Measurements from ENCODE around the gene SETDB2. TPM values are rescaled to one million over a fixed set of nuclear protein-coding genes. Genes with fewer than 3 reads are reported as not detected.
A peak's percentile ranks its signal among the peaks of the same experiment; 100 is the strongest.

SETDB2 gene
- total RNA-seq, 1 donor from 2014 or later: 25.1 TPM

DNA sequence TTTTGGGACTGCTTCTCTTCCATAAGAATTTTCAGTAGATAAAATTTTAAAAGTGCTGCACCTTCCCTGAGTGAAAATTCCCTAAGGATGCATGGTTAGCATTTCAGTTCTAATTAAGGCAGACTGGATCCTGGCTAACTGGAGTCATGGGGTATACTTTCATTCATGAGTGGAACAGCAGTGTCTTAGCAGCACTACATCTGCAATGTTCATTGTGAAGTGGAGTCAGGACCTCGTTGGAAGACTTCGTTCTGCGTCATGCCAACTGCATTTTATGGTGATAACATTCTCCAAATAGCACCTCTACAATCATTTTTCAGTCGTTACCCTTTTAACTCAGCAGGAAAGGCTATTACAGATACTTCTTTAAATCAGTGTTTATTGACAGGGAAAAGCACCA, 77.2 kb downstream of the SETDB2 start:
- ATAC-seq (ENCODE audit: low read depth): no peak
- Mint-ChIP-seq H3K27ac (no peak overlapping the region), H3K27me3 (no peaks in the 10 kb centered on the region), H3K36me3 (ENCODE audit: low read depth) (peaks cover 73% of the 10 kb centered on the region), H3K4me3 (no peak overlapping the region), H3K4me1 (peaks cover 4% of the 10 kb centered on the region), H3K9me3 (no peaks in the 10 kb centered on the region)
- TF ChIP-seq, protein P1, sequence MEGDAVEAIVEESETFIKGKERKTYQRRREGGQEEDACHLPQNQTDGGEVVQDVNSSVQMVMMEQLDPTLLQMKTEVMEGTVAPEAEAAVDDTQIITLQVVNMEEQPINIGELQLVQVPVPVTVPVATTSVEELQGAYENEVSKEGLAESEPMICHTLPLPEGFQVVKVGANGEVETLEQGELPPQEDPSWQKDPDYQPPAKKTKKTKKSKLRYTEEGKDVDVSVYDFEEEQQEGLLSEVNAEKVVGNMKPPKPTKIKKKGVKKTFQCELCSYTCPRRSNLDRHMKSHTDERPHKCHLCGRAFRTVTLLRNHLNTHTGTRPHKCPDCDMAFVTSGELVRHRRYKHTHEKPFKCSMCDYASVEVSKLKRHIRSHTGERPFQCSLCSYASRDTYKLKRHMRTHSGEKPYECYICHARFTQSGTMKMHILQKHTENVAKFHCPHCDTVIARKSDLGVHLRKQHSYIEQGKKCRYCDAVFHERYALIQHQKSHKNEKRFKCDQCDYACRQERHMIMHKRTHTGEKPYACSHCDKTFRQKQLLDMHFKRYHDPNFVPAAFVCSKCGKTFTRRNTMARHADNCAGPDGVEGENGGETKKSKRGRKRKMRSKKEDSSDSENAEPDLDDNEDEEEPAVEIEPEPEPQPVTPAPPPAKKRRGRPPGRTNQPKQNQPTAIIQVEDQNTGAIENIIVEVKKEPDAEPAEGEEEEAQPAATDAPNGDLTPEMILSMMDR (IDR thresholded peaks at IDR 0.05): no peak
- ChIA-PET POLR2A (no interaction called here), CTCF (interaction anchor here (1.0 kb wide), 1 partner anchor 9 kb away, joined by 3 read pairs; no protein-coding TSS in a partner anchor)
- DNase-seq: no peak
- intact Hi-C loops (cut with micrococcal nuclease): loop anchor here (2.0 to 10.0 kb wide), 2 partner anchors 14 to 1216 kb away; partner anchors contain the start of gene RB1

DNA sequence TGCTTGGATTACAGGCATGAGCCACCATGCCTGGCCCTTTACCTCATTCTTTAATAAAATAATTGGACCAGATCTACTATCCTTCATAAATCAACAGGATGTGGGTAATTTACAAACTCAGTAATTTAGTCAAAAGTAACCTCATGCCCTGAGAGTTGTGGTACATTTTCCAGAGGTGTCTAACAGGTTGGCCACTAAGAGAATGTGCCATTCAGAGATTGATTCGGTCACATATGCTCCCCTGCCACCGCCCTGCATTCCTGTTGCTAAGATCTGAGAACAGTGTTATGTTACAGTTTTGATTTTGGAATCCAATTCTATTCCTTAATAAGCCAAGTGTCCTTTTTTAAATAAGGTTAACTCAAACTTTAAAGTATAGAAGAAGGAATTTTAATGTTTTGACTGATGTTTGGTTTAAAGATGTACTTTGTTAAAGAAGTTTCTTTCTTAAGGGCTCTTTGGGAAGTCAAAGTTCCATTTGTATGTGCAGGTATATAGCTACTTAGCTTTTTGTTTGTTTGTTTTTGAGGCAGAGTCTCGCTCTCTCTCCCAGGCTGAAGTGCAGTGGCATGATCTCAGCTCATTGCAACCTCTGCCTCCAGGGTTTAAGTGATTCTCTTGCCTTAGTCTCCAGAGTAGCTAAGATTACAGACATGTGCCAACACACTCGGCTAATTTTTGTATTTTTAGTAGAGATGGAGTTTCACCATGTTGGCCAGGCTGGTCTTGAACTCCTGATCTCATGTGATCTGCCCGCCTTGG, 80.8 kb downstream of the SETDB2 start:
- ATAC-seq (ENCODE audit: low read depth) (no peak), DNase-seq (no peak)
- Mint-ChIP-seq H3K4me1 (peaks cover 24% of the 10 kb centered on the region), H3K9me3 (no peaks in the 10 kb centered on the region), H3K27ac (no peak overlapping the region), H3K4me3 (no peak overlapping the region), H3K27me3 (no peaks in the 10 kb centered on the region), H3K36me3 (ENCODE audit: low read depth) (peaks cover 69% of the 10 kb centered on the region)
- intact Hi-C loops (cut with micrococcal nuclease): loop anchor here (5.0 to 10.0 kb wide), 2 partner anchors 37 to 1220 kb away; partner anchors contain the start of gene RB1
- POLR2A ChIA-PET: interaction anchor here (0.7 to 1.1 kb wide), 2 partner anchors 81 to 120 kb away, joined by 3 to 5 read pairs; partner anchors contain the start of genes CAB39L and SETDB2
- TF ChIP-seq, protein P1 (IDR thresholded peaks at IDR 0.05): no peak
- CTCF ChIA-PET: no interaction called here

DNA sequence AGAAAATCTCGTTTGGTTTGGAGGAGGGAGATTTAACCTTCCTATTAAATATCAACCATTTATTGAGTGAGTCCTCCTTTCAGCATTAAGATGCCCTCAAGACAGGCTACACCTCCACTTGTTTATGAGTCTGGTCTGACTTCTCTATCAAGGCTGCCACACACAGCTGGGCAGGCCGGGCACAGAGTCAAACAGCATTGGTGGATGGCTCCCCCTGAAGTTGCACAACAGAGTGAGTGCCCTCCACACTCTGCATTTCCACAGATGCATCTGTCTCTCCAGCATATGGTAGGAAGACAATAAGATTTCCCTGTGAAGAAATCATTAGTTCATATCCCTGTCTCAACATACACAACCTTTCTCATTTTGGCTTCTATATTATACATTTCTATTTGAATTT, 83.0 kb downstream of the SETDB2 start:
- Mint-ChIP-seq H3K4me1 (peaks cover 43% of the 10 kb centered on the region), H3K9me3 (no peaks in the 10 kb centered on the region), H3K27me3 (no peaks in the 10 kb centered on the region), H3K4me3 (no peak overlapping the region), H3K27ac (peak overlapping the region; percentile 66), H3K36me3 (ENCODE audit: low read depth) (peaks cover 65% of the 10 kb centered on the region)
- ChIA-PET POLR2A (no interaction called here), CTCF (no interaction called here)
- TF ChIP-seq, protein P1 (IDR thresholded peaks at IDR 0.05): no peak
- DNase-seq (no peak), ATAC-seq (ENCODE audit: low read depth) (no peak)
- intact Hi-C loops (cut with micrococcal nuclease): loop anchor here (5.0 to 10.0 kb wide), 2 partner anchors 35 to 1222 kb away; partner anchors contain the start of gene RB1

DNA sequence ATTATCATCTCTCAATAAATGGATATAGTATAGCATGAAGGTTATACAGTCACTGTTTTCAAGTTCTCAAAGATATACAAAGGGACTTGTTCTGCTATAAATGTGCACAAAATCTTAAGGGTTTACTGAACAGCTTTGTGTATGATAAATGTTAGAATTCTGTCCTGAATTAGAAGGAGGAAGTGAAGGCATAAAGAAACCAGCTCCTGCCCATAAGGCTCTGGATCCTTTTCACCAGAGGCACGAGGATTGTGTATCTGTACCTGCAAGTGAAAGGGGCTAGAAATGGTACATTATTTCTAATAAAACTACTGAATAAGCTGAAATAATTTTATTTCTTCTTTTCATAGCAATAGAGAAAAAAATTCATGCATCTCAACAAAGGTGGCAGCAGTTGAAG, 84.1 kb downstream of the SETDB2 start:
- Mint-ChIP-seq H3K27me3 (no peaks in the 10 kb centered on the region), H3K4me1 (peaks cover 53% of the 10 kb centered on the region), H3K9me3 (no peaks in the 10 kb centered on the region), H3K4me3 (no peak overlapping the region), H3K36me3 (ENCODE audit: low read depth) (peaks cover 57% of the 10 kb centered on the region), H3K27ac (peak overlapping the region; percentile 89)
- intact Hi-C loops (cut with micrococcal nuclease): loop anchor here (5.0 to 10.0 kb wide), 2 partner anchors 34 to 1223 kb away; partner anchors contain the start of gene RB1
- ChIA-PET POLR2A (interaction anchor here (0.6 to 3.9 kb wide), 4 partner anchors 12 to 85 kb away, joined by 3 to 32 read pairs (median 5); partner anchors contain the start of genes PHF11 and SETDB2), CTCF (interaction anchor here (1.1 to 1.4 kb wide), 2 partner anchors 12 to 79 kb away, joined by 3 to 4 read pairs; no protein-coding TSS in a partner anchor)
- TF ChIP-seq, protein P1 (IDR thresholded peaks at IDR 0.05): no peak
- DNase-seq (no peak), ATAC-seq (ENCODE audit: low read depth) (no peak)

GRCh38 chr13:49530457-49530856, 86.4 kb downstream of the SETDB2 start:
- peak; percentile 30 for DNase-seq
- Mint-ChIP-seq H3K36me3 (ENCODE audit: low read depth) (peaks cover 43% of the 10 kb centered on the region), H3K4me1 (peaks cover 73% of the 10 kb centered on the region), H3K27me3 (no peaks in the 10 kb centered on the region), H3K4me3 (peak overlapping the region; percentile 67), H3K9me3 (no peaks in the 10 kb centered on the region), H3K27ac (peak overlapping the region; percentile 89)
- POLR2A ChIA-PET: interaction anchor here (0.6 to 3.9 kb wide), 5 partner anchors 17 to 161 kb away, joined by 3 to 32 read pairs (median 6); partner anchors contain the start of genes CAB39L, EBPL, PHF11 and SETDB2
- intact Hi-C loops (cut with micrococcal nuclease): loop anchor here (1.0 to 10.0 kb wide), 5 partner anchors 35 to 594 kb away; partner anchors contain the start of genes CAB39L, PHF11, RCBTB1 and SETDB2
- ATAC-seq (ENCODE audit: low read depth): peak; percentile 88
- CTCF ChIA-PET: interaction anchor here (0.9 kb wide), 1 partner anchor 9 kb away, joined by 3 read pairs; no protein-coding TSS in a partner anchor
- TF ChIP-seq, protein P1 (IDR thresholded peaks at IDR 0.05): no peak

Data from activated B cell treated with CpG ODN at 0.5 μM for 24 hours (primary cell).